HCT116 (cell line): ENCODE data around the gene RPUSD2. TPM values are rescaled to one million over a fixed set of nuclear protein-coding genes. Genes with fewer than 3 reads are reported as not detected.

ENCODE experiments used
- ATAC-seq: fragments of 200-7000 bp; cut with Tn5 transposase; 2 replicates; pipeline ENCODE4 v1.9.1; 2020; ENCODE audit warnings: mild to moderate bottlenecking, moderate library complexity
- BruUV-seq: library from RNA; stranded (reverse); fragments of 400-500 nt; replicated peaks from 2 replicates; lab custom pipeline; 2021; lab: Mats Ljungman, UMichigan
- CTCF ChIA-PET: fragments of 300-600 bp; sonication (Branson Sonifier 250); formaldehyde crosslinking; loops from one replicate; lab custom pipeline; 2021; ENCODE audit warnings: antibody characterized with exemption; lab: Charles Lee
- POLR2A ChIA-PET: fragments of 300-600, 350-600 bp; sonication (Branson Sonifier 250); formaldehyde crosslinking; loops from one replicate; lab custom pipeline; 2021; ENCODE audit warnings: antibody characterized with exemption; lab: Charles Lee
- RAD21 ChIA-PET, 2 experiments: fragments of 300-600 bp; sonication (Branson Sonifier 250); formaldehyde crosslinking; loops; one replicate each; lab custom pipeline; 2023; ENCODE audit warnings: low total read pairs in 2 of 2; ENCODE audit not compliant: uncharacterized antibody in 2 of 2, unreplicated experiment in 2 of 2, low non-redundant PET in 1 of 2; lab: Charles Lee
- DNase-seq: peaks from one replicate; pipeline ENCODE4 v3.0.0-alpha.2; 2010; ENCODE audit warnings: low read depth, low spot score
- H2AFZ ChIP-seq: fragments of 200-600 bp; shearing (Covaris generic), sonication (generic); 2 replicates; pipeline ENCODE4 v1.6.1; 2017; ENCODE audit warnings: low read depth, mixed run types, mixed read lengths, antibody characterized with exemption, low read length; ENCODE audit not compliant: poor library complexity, severe bottlenecking
- H3K27ac ChIP-seq: 2 replicates; pipeline ENCODE4 v1.5.1; 2012; ENCODE audit warnings: low read depth, low read length
- H3K27me3 ChIP-seq: fragments of 200-600 bp; sonication (generic); 2 replicates; pipeline ENCODE4 v1.6.1; 2016; ENCODE audit warnings: mixed run types, low read length, mixed read lengths; ENCODE audit not compliant: insufficient read depth
- H3K36me3 ChIP-seq, 2 experiments: fragments of 200-500 bp in 1 of 2; fragments of 200-600 bp in 1 of 2; sonication (Bioruptor generic) in 1 of 2; sonication (generic) in 1 of 2; 2 replicates each; pipeline versions ENCODE4 v1.5.1 to v1.6.1; 2014 to 2016; ENCODE audit warnings: low read length in 2 of 2, inconsistent platforms in 1 of 2, mixed read lengths in 1 of 2, mixed run types in 1 of 2; ENCODE audit not compliant: insufficient read depth in 2 of 2, control insufficient read depth in 1 of 2
- H3K4me1 ChIP-seq, 2 experiments: fragments of 200-600 bp in 1 of 2; sonication (generic) in 1 of 2; 2 replicates each; pipeline versions ENCODE4 v1.5.1 to v1.6.1; 2012 to 2017; ENCODE audit warnings: low read length in 2 of 2, inconsistent platforms in 1 of 2, mild to moderate bottlenecking in 1 of 2, mixed read lengths in 1 of 2, mixed run types in 1 of 2, moderate library complexity in 1 of 2; ENCODE audit not compliant: insufficient read depth in 2 of 2, control insufficient read depth in 1 of 2
- H3K4me2 ChIP-seq: fragments of 200-600 bp; sonication (generic); 2 replicates; pipeline ENCODE4 v1.6.1; 2017; ENCODE audit warnings: mixed run types, low read length, mixed read lengths
- H3K4me3 ChIP-seq, 2 experiments: fragments of 200-600 bp in 1 of 2; sonication (generic) in 1 of 2; replicated peaks in 1 of 2; 2 replicates each; pipeline ENCODE4 v1.5.1; 2011 to 2016; ENCODE audit warnings: low read length in 2 of 2, control low read depth in 1 of 2, low read depth in 1 of 2, mild to moderate bottlenecking in 1 of 2, mixed read lengths in 1 of 2, mixed run types in 1 of 2
- H3K79me2 ChIP-seq: fragments of 200-600 bp; sonication (generic); 2 replicates; pipeline ENCODE4 v1.6.1; 2017; ENCODE audit warnings: mild to moderate bottlenecking, mixed run types, low read length, moderate library complexity, mixed read lengths; ENCODE audit not compliant: insufficient read depth
- H3K9ac ChIP-seq: fragments of 200-600 bp; sonication (generic); 2 replicates; pipeline ENCODE4 v1.6.1; 2016; ENCODE audit warnings: low read length, mixed read lengths
- H3K9me2 ChIP-seq: fragments of 200-600 bp; sonication (generic), shearing (Covaris generic); 2 replicates; pipeline ENCODE4 v1.6.1; 2017; ENCODE audit warnings: mixed run types, mild to moderate bottlenecking, moderate library complexity; ENCODE audit not compliant: insufficient read depth
- H3K9me3 ChIP-seq, 2 experiments: fragments of 200-500 bp in 1 of 2; fragments of 200-600 bp in 1 of 2; sonication (Bioruptor generic) in 1 of 2; sonication (generic) in 1 of 2; 2 replicates each; pipeline ENCODE4 v1.6.1; 2014 to 2017; ENCODE audit warnings: low read length in 2 of 2, mixed read lengths in 2 of 2, inconsistent platforms in 1 of 2, low read depth in 1 of 2, mild to moderate bottlenecking in 1 of 2, mixed run types in 1 of 2, moderate library complexity in 1 of 2; ENCODE audit not compliant: control insufficient read depth in 1 of 2, insufficient read depth in 1 of 2
- H4K20me1 ChIP-seq: fragments of 200-600 bp; sonication (generic), shearing (Covaris generic); 2 replicates; pipeline ENCODE4 v1.6.1; 2017; ENCODE audit warnings: mixed run types, mild to moderate bottlenecking, moderate library complexity; ENCODE audit not compliant: insufficient read depth
- ATF3 ChIP-seq: IDR thresholded peaks from 2 replicates; pipeline ENCODE4 v1.6.1; 2012
- CBX3 ChIP-seq: IDR thresholded peaks from 2 replicates; pipeline ENCODE4 v1.6.1; 2012; ENCODE audit warnings: low read depth
- CEBPB ChIP-seq: IDR thresholded peaks from 2 replicates; pipeline ENCODE4 v1.6.1; 2012; ENCODE audit warnings: low read depth
- EGR1 ChIP-seq: IDR thresholded peaks from 2 replicates; pipeline ENCODE4 v1.6.1; 2012; ENCODE audit warnings: low read depth
- ELF1 ChIP-seq: IDR thresholded peaks from 2 replicates; pipeline ENCODE4 v1.6.1; 2012; ENCODE audit warnings: low read depth, borderline replicate concordance
- EZH2 ChIP-seq: fragments of 200-600 bp; sonication (generic); IDR thresholded peaks from 2 replicates; pipeline ENCODE4 v1.6.1; 2017; ENCODE audit warnings: antibody characterized with exemption, mixed run types
- EZH2phosphoT487 ChIP-seq: fragments of 200-600 bp; IDR thresholded peaks from 2 replicates; pipeline ENCODE4 v1.6.1; 2018; ENCODE audit warnings: antibody characterized with exemption, borderline replicate concordance
- JUND ChIP-seq: IDR thresholded peaks from 2 replicates; pipeline ENCODE4 v1.6.1; 2012
- MAX ChIP-seq: IDR thresholded peaks from 2 replicates; pipeline ENCODE4 v1.6.1; 2012
- RAD21 ChIP-seq: IDR thresholded peaks from 2 replicates; pipeline ENCODE4 v1.6.1; 2012; ENCODE audit warnings: low read depth, mild to moderate bottlenecking
- SIN3A ChIP-seq: IDR thresholded peaks from 2 replicates; pipeline ENCODE4 v1.6.1; 2012; ENCODE audit warnings: low read depth
- SP1 ChIP-seq: IDR thresholded peaks from 2 replicates; pipeline ENCODE4 v1.6.1; 2012; ENCODE audit warnings: low read depth
- SRF ChIP-seq: IDR thresholded peaks from 2 replicates; pipeline ENCODE4 v1.6.1; 2012; ENCODE audit warnings: low read depth
- TCF7L2 ChIP-seq: IDR thresholded peaks from 2 replicates; pipeline ENCODE4 v1.7.0; 2011; ENCODE audit warnings: borderline replicate concordance, inconsistent platforms; ENCODE audit not compliant: insufficient read depth, insufficient read length; ENCODE audit errors: extremely low read depth
- ZBTB33 ChIP-seq: IDR thresholded peaks from 2 replicates; pipeline ENCODE4 v1.6.1; 2011; ENCODE audit warnings: mild to moderate bottlenecking, low read length, moderate library complexity; ENCODE audit not compliant: insufficient replicate concordance; ENCODE audit errors: extremely low read depth
- ZFX ChIP-seq: fragments of 450-650 bp; IDR thresholded peaks from 2 replicates; pipeline ENCODE4 v1.6.1; 2017
- ZNF274 ChIP-seq: fragments of 200-500 bp; sonication (Bioruptor generic); IDR thresholded peaks from 2 replicates; pipeline ENCODE4 v1.6.1; 2014; ENCODE audit warnings: mild to moderate bottlenecking, low read depth, low read length, inconsistent platforms
- intact Hi-C: fragments of 100-400 bp; cut with micrococcal nuclease; formaldehyde crosslinking; loops from 2 replicates; pipeline ENCODE4 v1.10.0; 2022
- total RNA-seq: library from RNA; stranded (reverse); gene quantifications from one replicate; pipeline ENCODE4 v1.2.1, GENCODE V29; 2021; ENCODE audit not compliant: unreplicated experiment

The RPUSD2 gene
- total RNA-seq, 1 experiment from 2014 or later: 22.5 TPM

- Histone ChIP-seq H4K20me1 (no peaks in the 10 kb centered on the region), H3K9ac (no peak overlapping the region), H3K9me3 (no peaks in the 10 kb centered on the region), H3K79me2 (0 out of 2 replicates have a peak, but pooled peaks cover 3% of the 10 kb centered on the region), H3K27me3 (no peaks in the 10 kb centered on the region), H3K36me3 (peaks cover 8 to 14% of the 10 kb centered on the region in 2 experiments), H3K4me1 (no peaks in the 10 kb centered on the region), H3K9me2 (no peaks in the 10 kb centered on the region), H3K4me2 (no peak overlapping the region), H2AFZ (no peak overlapping the region), H3K27ac (no peak overlapping the region), H3K4me3 (no peak overlapping the region)
- intact Hi-C loops: no loop called here
- no TSS peak for BruUV-seq
- ChIA-PET RAD21 (no interaction called here), POLR2A (no interaction called here), CTCF (no interaction called here)
- DNase-seq (no peak), ATAC-seq (no peak)
- TF ChIP-seq SP1 (no peak), RAD21 (no peak), ZNF274 (no peak), EZH2 (no peak), SIN3A (no peak), ZBTB33 (no peak), TCF7L2 (no peak), ELF1 (no peak), SRF (no peak), ATF3 (no peak), CEBPB (no peak), EGR1 (no peak), EZH2phosphoT487 (no peak), JUND (no peak), ZFX (no peak), CBX3 (no peak), MAX (no peak)
Observed at GRCh38 chr15:40613080-40613479, 44.0 kb downstream of the RPUSD2 start.
